ENCODE results near the gene NFIB. TPM values are rescaled to one million over a fixed set of nuclear protein-coding genes. Genes with fewer than 3 reads are reported as not detected.

The NFIB gene
- total and polyA plus RNA-seq, 2 donors (not counting 3 experiments of a cell fraction or from before 2014, with no cell fraction given), result 26.4 to 174 TPM

GRCh38 chr9:14288433-14288832 is 25.5 kb downstream of the NFIB start:
- Histone ChIP-seq H3K4me2 (ENCODE audit: insufficient read depth, low read length) (no peak overlapping the region), H2AFZ (ENCODE audit: low read depth, low read length) (no peak overlapping the region), H3K4me3 (replicated peaks in 1 of 3; ENCODE audit: insufficient read depth in 1 of 3, low read depth in 1 of 3, low read length in 3 of 3) (no peak overlapping the region), H3K27ac (ENCODE audit: insufficient read depth, low read depth, low read length) (no peak overlapping the region), H3K4me1 (ENCODE audit: control insufficient read depth, extremely low read depth, insufficient read depth, low read length) (no peaks in the 10 kb centered on the region), H3K9me3 (replicated peaks; ENCODE audit: control insufficient read depth, insufficient read depth, low read length) (no peaks in the 10 kb centered on the region), H3K36me3 (ENCODE audit: control insufficient read depth in 2 of 2, extremely low read depth in 1 of 2, insufficient read depth in 2 of 2, low read length in 2 of 2) (no peaks in the 10 kb centered on the region), H4K20me1 (replicated peaks; ENCODE audit: control insufficient read depth, extremely low read depth, insufficient read depth, low read length) (peaks cover 20% of the 10 kb centered on the region), H3K27me3 (ENCODE audit: control insufficient read depth in 2 of 2, insufficient read depth in 2 of 2, low read length in 2 of 2) (no peaks in the 10 kb centered on the region), H3K79me2 (ENCODE audit: control insufficient read depth, insufficient read depth, low read length) (peaks cover 82% of the 10 kb centered on the region), H3K9ac (replicated peaks; ENCODE audit: extremely low read depth, insufficient read depth, low read length) (no peak overlapping the region), H3K9me1 (replicated peaks; ENCODE audit: control insufficient read depth, extremely low read depth, insufficient read depth, low read length) (no peaks in the 10 kb centered on the region)
- DNase-seq (ENCODE audit: low read depth, low spot score) (no peak), FAIRE-seq (no peak)
- ChIA-PET POLR2A (no interaction called here), CTCF (interaction anchor here (0.7 to 1.2 kb wide), 2 partner anchors 10 to 19 kb away, joined by 3 to 6 read pairs; no protein-coding TSS in a partner anchor)
- no peak for TF ChIP-seq FOS (IDR thresholded peaks at IDR 0.05; ENCODE audit: borderline replicate concordance, insufficient read depth, low read length)
- TF ChIP-seq GATA2 (IDR thresholded peaks at IDR 0.05; ENCODE audit: insufficient read depth, insufficient read length, low read depth, low read length), result no peak
- no peak for TF ChIP-seq CTCF (IDR thresholded peaks at IDR 0.05; ENCODE audit: extremely low read depth in 1 of 2, insufficient read depth in 1 of 2, low read depth in 1 of 2, low read length in 2 of 2)
- intact Hi-C loops (cut with micrococcal nuclease) (no loop called here), dilution Hi-C loops (cut with MboI; ENCODE audit: extremely low pct_ligation_motif_present, low sequenced_read_pairs) (no loop called here)
- no TSS peak for BruUV-seq (replicated peaks)

- H3K27me3 ChIP-seq (ENCODE audit: control insufficient read depth in 2 of 2, insufficient read depth in 2 of 2, low read length in 2 of 2), result no peaks in the 10 kb centered on the region
- H3K9me1 ChIP-seq (replicated peaks; ENCODE audit: control insufficient read depth, extremely low read depth, insufficient read depth, low read length), result no peaks in the 10 kb centered on the region
- BruUV-seq (replicated peaks), result no TSS peak
- ChIA-PET POLR2A (no interaction called here), CTCF (no interaction called here)
- H3K9me3 ChIP-seq (replicated peaks; ENCODE audit: control insufficient read depth, insufficient read depth, low read length), result no peaks in the 10 kb centered on the region
- no peak overlapping the region for H2AFZ ChIP-seq (ENCODE audit: low read depth, low read length)
- H3K4me1 ChIP-seq (ENCODE audit: control insufficient read depth, extremely low read depth, insufficient read depth, low read length), result peaks cover 5% of the 10 kb centered on the region
- FAIRE-seq, result no peak
- TF ChIP-seq CTCF (IDR thresholded peaks at IDR 0.05; ENCODE audit: extremely low read depth in 1 of 2, insufficient read depth in 1 of 2, low read depth in 1 of 2, low read length in 2 of 2) (no peak), GATA2 (IDR thresholded peaks at IDR 0.05; ENCODE audit: insufficient read depth, insufficient read length, low read depth, low read length) (no peak), JUN (IDR thresholded peaks at IDR 0.05; ENCODE audit: borderline replicate concordance, insufficient read depth, insufficient read length, low read depth) (no peak), POLR2A (IDR thresholded peaks at IDR 0.05; ENCODE audit: low read depth, low read length) (no peak), FOS (IDR thresholded peaks at IDR 0.05; ENCODE audit: borderline replicate concordance, insufficient read depth, low read length) (no peak), EZH2 (IDR thresholded peaks at IDR 0.05; ENCODE audit: borderline replicate concordance, low read depth, low read length, severe bottlenecking) (no peak), MAX (IDR thresholded peaks at IDR 0.05; ENCODE audit: insufficient read depth, insufficient read length) (no peak), POLR2AphosphoS5 (IDR thresholded peaks at IDR 0.05; ENCODE audit: insufficient read depth, low read depth, low read length) (no peak), MYC (IDR thresholded peaks at IDR 0.05; ENCODE audit: low read depth, low read length) (no peak)
- no peak overlapping the region for H3K27ac ChIP-seq (ENCODE audit: insufficient read depth, low read depth, low read length)
- intact Hi-C loops (cut with micrococcal nuclease) (no loop called here), dilution Hi-C loops (cut with MboI; ENCODE audit: extremely low pct_ligation_motif_present, low sequenced_read_pairs) (no loop called here)
- H3K9ac ChIP-seq (replicated peaks; ENCODE audit: extremely low read depth, insufficient read depth, low read length), result no peak overlapping the region
- no peaks in the 10 kb centered on the region for H3K36me3 ChIP-seq (ENCODE audit: control insufficient read depth in 2 of 2, extremely low read depth in 1 of 2, insufficient read depth in 2 of 2, low read length in 2 of 2)
- H3K4me2 ChIP-seq (ENCODE audit: insufficient read depth, low read length), result no peak overlapping the region
- peaks cover 82% of the 10 kb centered on the region for H3K79me2 ChIP-seq (ENCODE audit: control insufficient read depth, insufficient read depth, low read length)
- no peak for DNase-seq (ENCODE audit: low read depth, low spot score)
- no peak overlapping the region for H3K4me3 ChIP-seq (replicated peaks in 1 of 3; ENCODE audit: insufficient read depth in 1 of 3, low read depth in 1 of 3, low read length in 3 of 3)
- peaks cover 22% of the 10 kb centered on the region for H4K20me1 ChIP-seq (replicated peaks; ENCODE audit: control insufficient read depth, extremely low read depth, insufficient read depth, low read length)
Observed at GRCh38 chr9:14286121-14286520, 27.8 kb downstream of the NFIB start.

All from endothelial cell of umbilical vein (primary cell).